HCT116 (cell line): ENCODE results near the gene PTTG1IP. TPM values are rescaled to one million over a fixed set of nuclear protein-coding genes. Genes with fewer than 3 reads are reported as not detected.

ENCODE experiments used
- ATAC-seq: fragments of 200-7000 bp; cut with Tn5 transposase; 2 replicates; pipeline ENCODE4 v1.9.1; 2020; ENCODE audit warnings: mild to moderate bottlenecking, moderate library complexity
- BruUV-seq: library from RNA; stranded (reverse); fragments of 400-500 nt; replicated peaks from 2 replicates; lab custom pipeline; 2021; lab: Mats Ljungman, UMichigan
- CTCF ChIA-PET: fragments of 300-600 bp; sonication (Branson Sonifier 250); formaldehyde crosslinking; loops from one replicate; lab custom pipeline; 2021; ENCODE audit warnings: antibody characterized with exemption; lab: Charles Lee
- POLR2A ChIA-PET: fragments of 300-600, 350-600 bp; sonication (Branson Sonifier 250); formaldehyde crosslinking; loops from one replicate; lab custom pipeline; 2021; ENCODE audit warnings: antibody characterized with exemption; lab: Charles Lee
- RAD21 ChIA-PET, 2 experiments: fragments of 300-600 bp; sonication (Branson Sonifier 250); formaldehyde crosslinking; loops; one replicate each; lab custom pipeline; 2023; ENCODE audit warnings: low total read pairs in 2 of 2; ENCODE audit not compliant: uncharacterized antibody in 2 of 2, unreplicated experiment in 2 of 2, low non-redundant PET in 1 of 2; lab: Charles Lee
- DNase-seq: peaks from one replicate; pipeline ENCODE4 v3.0.0-alpha.2; 2010; ENCODE audit warnings: low read depth, low spot score
- H2AFZ ChIP-seq: fragments of 200-600 bp; shearing (Covaris generic), sonication (generic); 2 replicates; pipeline ENCODE4 v1.6.1; 2017; ENCODE audit warnings: low read depth, mixed run types, mixed read lengths, antibody characterized with exemption, low read length; ENCODE audit not compliant: poor library complexity, severe bottlenecking
- H3K27ac ChIP-seq: 2 replicates; pipeline ENCODE4 v1.5.1; 2012; ENCODE audit warnings: low read depth, low read length
- H3K27me3 ChIP-seq: fragments of 200-600 bp; sonication (generic); 2 replicates; pipeline ENCODE4 v1.6.1; 2016; ENCODE audit warnings: mixed run types, low read length, mixed read lengths; ENCODE audit not compliant: insufficient read depth
- H3K36me3 ChIP-seq, 2 experiments: fragments of 200-500 bp in 1 of 2; fragments of 200-600 bp in 1 of 2; sonication (Bioruptor generic) in 1 of 2; sonication (generic) in 1 of 2; 2 replicates each; pipeline versions ENCODE4 v1.5.1 to v1.6.1; 2014 to 2016; ENCODE audit warnings: low read length in 2 of 2, inconsistent platforms in 1 of 2, mixed read lengths in 1 of 2, mixed run types in 1 of 2; ENCODE audit not compliant: insufficient read depth in 2 of 2, control insufficient read depth in 1 of 2
- H3K4me1 ChIP-seq, 2 experiments: fragments of 200-600 bp in 1 of 2; sonication (generic) in 1 of 2; 2 replicates each; pipeline versions ENCODE4 v1.5.1 to v1.6.1; 2012 to 2017; ENCODE audit warnings: low read length in 2 of 2, inconsistent platforms in 1 of 2, mild to moderate bottlenecking in 1 of 2, mixed read lengths in 1 of 2, mixed run types in 1 of 2, moderate library complexity in 1 of 2; ENCODE audit not compliant: insufficient read depth in 2 of 2, control insufficient read depth in 1 of 2
- H3K4me2 ChIP-seq: fragments of 200-600 bp; sonication (generic); 2 replicates; pipeline ENCODE4 v1.6.1; 2017; ENCODE audit warnings: mixed run types, low read length, mixed read lengths
- H3K4me3 ChIP-seq, 2 experiments: fragments of 200-600 bp in 1 of 2; sonication (generic) in 1 of 2; replicated peaks in 1 of 2; 2 replicates each; pipeline ENCODE4 v1.5.1; 2011 to 2016; ENCODE audit warnings: low read length in 2 of 2, control low read depth in 1 of 2, low read depth in 1 of 2, mild to moderate bottlenecking in 1 of 2, mixed read lengths in 1 of 2, mixed run types in 1 of 2
- H3K79me2 ChIP-seq: fragments of 200-600 bp; sonication (generic); 2 replicates; pipeline ENCODE4 v1.6.1; 2017; ENCODE audit warnings: mild to moderate bottlenecking, mixed run types, low read length, moderate library complexity, mixed read lengths; ENCODE audit not compliant: insufficient read depth
- H3K9ac ChIP-seq: fragments of 200-600 bp; sonication (generic); 2 replicates; pipeline ENCODE4 v1.6.1; 2016; ENCODE audit warnings: low read length, mixed read lengths
- H3K9me2 ChIP-seq: fragments of 200-600 bp; sonication (generic), shearing (Covaris generic); 2 replicates; pipeline ENCODE4 v1.6.1; 2017; ENCODE audit warnings: mixed run types, mild to moderate bottlenecking, moderate library complexity; ENCODE audit not compliant: insufficient read depth
- H3K9me3 ChIP-seq, 2 experiments: fragments of 200-500 bp in 1 of 2; fragments of 200-600 bp in 1 of 2; sonication (Bioruptor generic) in 1 of 2; sonication (generic) in 1 of 2; 2 replicates each; pipeline ENCODE4 v1.6.1; 2014 to 2017; ENCODE audit warnings: low read length in 2 of 2, mixed read lengths in 2 of 2, inconsistent platforms in 1 of 2, low read depth in 1 of 2, mild to moderate bottlenecking in 1 of 2, mixed run types in 1 of 2, moderate library complexity in 1 of 2; ENCODE audit not compliant: control insufficient read depth in 1 of 2, insufficient read depth in 1 of 2
- H4K20me1 ChIP-seq: fragments of 200-600 bp; sonication (generic), shearing (Covaris generic); 2 replicates; pipeline ENCODE4 v1.6.1; 2017; ENCODE audit warnings: mixed run types, mild to moderate bottlenecking, moderate library complexity; ENCODE audit not compliant: insufficient read depth
- ATF3 ChIP-seq: IDR thresholded peaks from 2 replicates; pipeline ENCODE4 v1.6.1; 2012
- CBX3 ChIP-seq: IDR thresholded peaks from 2 replicates; pipeline ENCODE4 v1.6.1; 2012; ENCODE audit warnings: low read depth
- CEBPB ChIP-seq: IDR thresholded peaks from 2 replicates; pipeline ENCODE4 v1.6.1; 2012; ENCODE audit warnings: low read depth
- FOSL1 ChIP-seq: IDR thresholded peaks from 2 replicates; pipeline ENCODE4 v1.6.1; 2012; ENCODE audit warnings: low read depth
- JUND ChIP-seq: IDR thresholded peaks from 2 replicates; pipeline ENCODE4 v1.6.1; 2012
- MAX ChIP-seq: IDR thresholded peaks from 2 replicates; pipeline ENCODE4 v1.6.1; 2012
- POLR2A ChIP-seq: IDR thresholded peaks from 2 replicates; pipeline ENCODE4 v1.7.0; 2011; ENCODE audit warnings: borderline replicate concordance; ENCODE audit not compliant: insufficient read depth, insufficient read length; ENCODE audit errors: extremely low read depth
- POLR2AphosphoS5 ChIP-seq: IDR thresholded peaks from 2 replicates; pipeline ENCODE4 v1.6.1; 2011; ENCODE audit warnings: mild to moderate bottlenecking, low read depth, low read length, moderate library complexity
- REST ChIP-seq: IDR thresholded peaks from 2 replicates; pipeline ENCODE4 v1.6.1; 2012; ENCODE audit warnings: low read depth
- SIN3A ChIP-seq: IDR thresholded peaks from 2 replicates; pipeline ENCODE4 v1.6.1; 2012; ENCODE audit warnings: low read depth
- SP1 ChIP-seq: IDR thresholded peaks from 2 replicates; pipeline ENCODE4 v1.6.1; 2012; ENCODE audit warnings: low read depth
- TCF7L2 ChIP-seq: IDR thresholded peaks from 2 replicates; pipeline ENCODE4 v1.7.0; 2011; ENCODE audit warnings: borderline replicate concordance, inconsistent platforms; ENCODE audit not compliant: insufficient read depth, insufficient read length; ENCODE audit errors: extremely low read depth
- YY1 ChIP-seq: IDR thresholded peaks from 2 replicates; pipeline ENCODE4 v1.6.1; 2011; ENCODE audit warnings: low read length, low read depth, moderate library complexity, mild to moderate bottlenecking; ENCODE audit not compliant: insufficient replicate concordance; ENCODE audit errors: extremely low read depth
- ZBTB33 ChIP-seq: IDR thresholded peaks from 2 replicates; pipeline ENCODE4 v1.6.1; 2011; ENCODE audit warnings: mild to moderate bottlenecking, low read length, moderate library complexity; ENCODE audit not compliant: insufficient replicate concordance; ENCODE audit errors: extremely low read depth
- ZFX ChIP-seq: fragments of 450-650 bp; IDR thresholded peaks from 2 replicates; pipeline ENCODE4 v1.6.1; 2017
- ZNF274 ChIP-seq: fragments of 200-500 bp; sonication (Bioruptor generic); IDR thresholded peaks from 2 replicates; pipeline ENCODE4 v1.6.1; 2014; ENCODE audit warnings: mild to moderate bottlenecking, low read depth, low read length, inconsistent platforms
- intact Hi-C: fragments of 100-400 bp; cut with micrococcal nuclease; formaldehyde crosslinking; loops from 2 replicates; pipeline ENCODE4 v1.10.0; 2022
- total RNA-seq: library from RNA; stranded (reverse); gene quantifications from one replicate; pipeline ENCODE4 v1.2.1, GENCODE V29; 2021; ENCODE audit not compliant: unreplicated experiment

Gene PTTG1IP
- total RNA-seq, 1 experiment from 2014 or later = 83.4 TPM

- ATAC-seq = no peak
- BruUV-seq = no TSS peak
- CTCF ChIA-PET = no interaction called here
These were observed 39.1 kb downstream of the PTTG1IP start for GRCh38 chr21:44834231-44834950.

More at GRCh38 chr21:44834231-44834950, 39.1 kb downstream of the PTTG1IP start:
- no peaks in the 10 kb centered on the region for H3K79me2 ChIP-seq
- POLR2A ChIA-PET = no interaction called here
- H3K4me2 ChIP-seq = no peak overlapping the region
- H3K9me3 ChIP-seq = peaks cover 1 to 3% of the 10 kb centered on the region in 2 experiments; a peak in 1 of 4 replicates
- peaks cover 2 to 10% of the 10 kb centered on the region in 2 experiments; a peak in 1 of 4 replicates for H3K4me1 ChIP-seq
- no peaks in the 10 kb centered on the region for H3K9me2 ChIP-seq
- H3K36me3 ChIP-seq = no peaks in the 10 kb centered on the region
- H3K9ac ChIP-seq = no peak overlapping the region
- no peaks in the 10 kb centered on the region for H3K27me3 ChIP-seq
- TF ChIP-seq SP1 (no peak), MAX (no peak), CBX3 (no peak), TCF7L2 (no peak), ZBTB33 (no peak), POLR2A (no peak), ATF3 (no peak), FOSL1 (no peak), POLR2AphosphoS5 (no peak), ZNF274 (no peak), CEBPB (no peak), REST (no peak), ZFX (no peak), YY1 (no peak), SIN3A (no peak), JUND (no peak)
- DNase-seq = no peak
- intact Hi-C loops = no loop called here
- RAD21 ChIA-PET = no interaction called here
- no peak overlapping the region for H3K4me3 ChIP-seq
- no peak overlapping the region for H2AFZ ChIP-seq
- H4K20me1 ChIP-seq = no peaks in the 10 kb centered on the region
- no peak overlapping the region for H3K27ac ChIP-seq
